Hepatocyte (in vitro differentiated cells): ENCODE measurements around the gene CCT3.

Experiments used
- CTCF ChIP-seq: fragments of 200-600 bp; sonication (generic); IDR thresholded peaks from 2 replicates; pipeline ENCODE4 v1.5.1; 2016; ENCODE audit warnings: antibody characterized with exemption, mild to moderate bottlenecking; ENCODE audit not compliant: poor library complexity
- EZH2 ChIP-seq: fragments of 200-600 bp; sonication (generic); IDR thresholded peaks from 2 replicates; pipeline ENCODE4 v1.6.1; 2016; ENCODE audit warnings: antibody characterized with exemption, mild to moderate bottlenecking, borderline replicate concordance
- EZH2phosphoT487 ChIP-seq: fragments of 200-600 bp; sonication (generic); IDR thresholded peaks from one replicate; pipeline ENCODE4 v1.6.1; 2018; ENCODE audit warnings: antibody characterized with exemption, mild to moderate bottlenecking, low read depth, moderate library complexity; ENCODE audit not compliant: unreplicated experiment, severe bottlenecking

- TF ChIP-seq CTCF (no peak), EZH2 (no peak), EZH2phosphoT487 (no peak)
Measured at GRCh38 chr1:156303241-156303640, 34.9 kb downstream of the CCT3 start.
